Activated naive CD4-positive, alpha-beta T cell (primary cell): ENCODE results near the gene TPGS1.

Experiments
- DNase-seq, 4 experiments: peaks; one replicate each; lab custom pipeline; 2025; lab: John Stamatoyannopoulos, UW

TPGS1 gene

GRCh38 chr19:518598-519231, 11.4 kb downstream of the TPGS1 start:
- DNase-seq: peak in 2 of 4 experiments; percentile 33 to 69

- no peak for DNase-seq
Measured at GRCh38 chr19:519449-519865, 12.2 kb downstream of the TPGS1 start.

- DNase-seq: no peak
Measured at GRCh38 chr19:522726-523125, 15.4 kb downstream of the TPGS1 start.

DNA sequence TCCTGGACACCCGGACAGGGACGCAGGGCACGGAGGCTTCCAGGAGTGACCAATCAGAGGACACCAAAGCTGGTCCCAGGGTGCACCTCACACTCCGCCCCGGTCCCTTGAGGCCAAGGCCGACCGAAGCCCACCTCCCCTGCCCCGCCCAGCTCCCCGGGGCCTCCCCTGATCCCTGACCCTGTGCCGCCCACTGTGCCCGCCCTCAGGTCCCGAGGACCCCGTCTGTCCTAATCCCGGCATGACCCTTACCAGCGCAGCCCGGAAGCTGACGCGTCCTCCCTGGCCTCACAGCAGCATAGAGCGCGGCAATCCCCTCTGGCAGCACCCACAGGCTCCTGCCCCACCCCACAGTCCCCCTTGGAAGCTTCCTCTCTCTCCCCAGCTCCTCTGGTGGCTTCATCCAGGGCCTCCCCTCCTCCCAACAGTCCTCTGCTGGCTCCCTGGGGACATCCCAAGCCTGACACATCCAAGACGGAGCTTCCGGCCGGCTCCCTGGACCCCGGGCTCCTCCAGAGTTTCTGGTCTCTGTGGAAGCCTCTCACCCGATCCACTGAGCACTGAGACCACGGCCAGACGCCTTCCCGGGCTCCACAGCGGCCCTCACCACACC, 16.9 kb downstream of the TPGS1 start:
- no peak for DNase-seq

GRCh38 chr19:525029-525428, 17.7 kb downstream of the TPGS1 start:
- no peak for DNase-seq

DNA sequence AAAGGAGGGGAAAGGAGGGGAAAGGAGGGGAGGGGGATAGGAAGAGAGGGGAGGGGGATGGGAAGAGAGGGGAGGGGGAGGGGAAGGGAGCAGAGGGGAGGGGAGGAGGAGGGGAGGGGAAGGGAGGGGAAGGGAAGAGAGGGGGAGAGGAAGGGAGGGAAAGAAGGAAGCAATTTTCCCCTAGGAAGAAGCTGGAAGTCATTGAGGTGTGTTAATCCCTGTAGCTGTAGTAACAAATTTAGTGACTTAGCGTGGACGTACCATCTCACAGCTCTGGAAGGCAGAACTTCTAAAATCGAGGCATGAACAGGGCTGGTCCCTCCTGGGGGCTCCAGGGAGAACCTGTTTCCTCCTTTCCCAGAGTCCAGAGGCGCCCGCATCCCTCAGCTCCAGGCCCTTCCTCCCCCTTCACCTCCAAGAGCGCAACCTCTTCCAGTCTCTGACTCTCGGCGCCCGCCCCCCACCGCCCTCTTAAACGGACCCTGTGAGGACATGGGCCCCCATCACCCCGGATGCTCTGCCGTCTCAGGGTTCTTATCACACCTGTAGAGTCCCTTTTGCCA, 18.6 kb downstream of the TPGS1 start:
- DNase-seq: no peak

- no peak for DNase-seq
Measured at GRCh38 chr19:530134-531008, 23.1 kb downstream of the TPGS1 start.

- peak; percentile 62 to 87 (median 75) for DNase-seq
Measured at GRCh38 chr19:531009-531752, 23.9 kb downstream of the TPGS1 start.

DNA sequence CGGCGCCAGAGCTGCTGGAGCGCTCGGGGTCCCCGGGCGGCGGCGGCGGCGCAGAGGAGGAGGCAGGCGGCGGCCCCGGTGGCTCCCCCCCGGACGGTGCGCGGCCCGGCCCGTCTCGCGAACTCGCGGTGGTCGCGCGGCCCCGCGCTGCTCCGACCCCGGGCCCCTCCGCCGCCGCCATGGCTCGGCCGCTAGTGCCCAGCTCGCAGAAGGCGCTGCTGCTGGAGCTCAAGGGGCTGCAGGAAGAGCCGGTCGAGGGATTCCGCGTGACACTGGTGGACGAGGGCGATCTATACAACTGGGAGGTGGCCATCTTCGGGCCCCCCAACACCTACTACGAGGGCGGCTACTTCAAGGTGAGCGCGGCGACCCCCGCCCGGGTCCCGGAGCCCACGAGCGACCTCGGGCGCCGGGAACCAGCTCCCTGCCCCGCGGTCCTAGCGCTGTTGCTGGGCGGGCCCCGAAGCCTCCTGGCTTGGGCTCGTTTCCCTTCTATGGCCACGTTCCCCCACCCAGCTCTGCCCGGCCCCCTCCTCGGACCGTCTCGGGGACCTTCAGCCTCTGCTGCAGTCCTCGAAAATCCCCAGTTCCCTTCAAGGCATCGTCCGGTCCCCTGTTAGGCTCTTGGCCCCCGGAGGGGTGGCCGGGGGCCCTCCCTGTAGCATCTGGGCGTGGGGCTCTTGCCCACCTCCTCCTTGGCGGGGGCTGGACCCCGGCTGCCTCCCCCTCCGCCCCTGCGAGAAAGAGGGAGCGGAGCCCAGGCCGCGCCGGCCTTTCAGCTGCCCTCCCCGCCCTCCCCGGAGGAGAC, 24.7 kb downstream of the TPGS1 start, which contains the start of gene CDC34:
Gene CDC34 (plus strand): TSS at position 8 of the 808 bp plus-strand sequence. CDS start 172 bp downstream, at position 180.
- DNase-seq: no peak

GRCh38 chr19:532561-533363, 25.5 kb downstream of the TPGS1 start:
- DNase-seq: peak in 1 of 4 experiments; percentile 15

GRCh38 chr19:533364-534058, 26.2 kb downstream of the TPGS1 start:
- no peak for DNase-seq

DNA sequence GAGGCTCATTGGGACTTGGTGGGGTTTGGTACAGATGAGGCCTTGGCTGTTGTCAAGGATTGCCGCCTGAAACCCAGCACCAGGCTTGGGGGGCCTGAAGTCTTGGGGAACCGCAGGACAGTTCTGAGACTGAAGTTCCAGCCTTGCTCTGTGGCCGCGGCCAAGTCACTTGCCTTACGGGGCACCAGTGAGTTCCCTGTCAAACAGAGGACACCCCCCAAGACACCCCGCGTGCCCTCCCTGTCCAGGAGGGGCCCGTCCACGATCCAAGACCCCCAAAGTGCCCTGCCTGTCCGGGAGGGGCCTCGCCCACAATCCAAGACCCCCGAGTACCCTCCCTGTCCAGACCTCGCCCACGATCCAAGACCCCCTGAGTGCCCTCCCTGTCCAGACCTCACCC, 26.8 kb downstream of the TPGS1 start:
- no peak for DNase-seq

DNA sequence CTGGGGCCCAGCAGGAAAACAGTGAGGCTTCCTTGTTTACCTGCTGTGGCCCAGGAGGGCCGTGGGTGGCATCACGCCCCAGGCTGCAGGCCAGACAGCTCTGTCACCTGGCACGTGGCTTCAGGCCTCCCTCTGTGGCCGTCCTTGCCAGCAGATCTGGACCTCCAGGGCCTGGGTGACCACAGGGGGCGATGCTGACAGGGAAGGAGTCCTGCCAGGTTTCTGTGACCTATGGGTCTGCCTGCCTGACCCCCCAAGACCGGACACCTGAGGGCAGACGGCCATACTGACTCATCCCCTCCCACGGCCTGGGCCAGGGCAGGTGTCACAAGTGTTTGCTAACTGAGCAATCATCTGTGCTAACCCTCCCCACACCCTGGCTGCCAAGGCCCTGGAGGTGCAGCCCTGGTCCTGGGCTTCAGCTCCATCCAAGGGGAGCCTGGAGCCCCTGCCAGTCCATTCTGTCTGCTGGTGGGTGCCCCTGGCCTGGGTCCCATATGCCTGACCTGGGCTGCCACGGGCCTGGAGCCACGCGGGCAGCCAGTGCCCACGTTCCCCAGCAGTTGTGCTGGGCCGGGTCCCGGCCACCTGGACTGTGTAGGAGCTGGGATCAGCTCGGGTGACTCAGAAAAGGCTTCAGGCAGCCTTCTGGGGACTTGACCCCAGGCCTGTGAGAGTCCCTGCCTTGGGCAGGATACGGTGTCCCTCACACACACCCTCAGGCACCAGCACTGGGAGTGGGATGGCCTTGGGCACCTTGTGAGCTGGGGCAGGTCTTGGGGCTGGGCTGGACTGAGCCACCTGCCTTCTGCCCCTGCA, 27.9 kb downstream of the TPGS1 start:
- DNase-seq: no peak

GRCh38 chr19:536031-536880, 29.0 kb downstream of the TPGS1 start:
- DNase-seq: no peak

GRCh38 chr19:536881-537404, 29.6 kb downstream of the TPGS1 start:
- DNase-seq: no peak

- DNase-seq: no peak
Measured at GRCh38 chr19:538641-539428, 31.5 kb downstream of the TPGS1 start.
